Small intestine (tissue), 7 donors: ENCODE results near the gene SOWAHA. TPM values are rescaled to one million over a fixed set of nuclear protein-coding genes. Genes with fewer than 3 reads are reported as not detected.

Experiments used
- DNase-seq, 2 donors: peaks; one replicate each; pipeline versions ENCODE4 v3.0.0 to v3.0.0-alpha.2; 2013
- FAIRE-seq: peaks from 2 replicates; lab custom pipeline; 2012; peaks lifted over from hg19 to GRCh38; lab: Jason Lieb, UNC
- H3K27ac ChIP-seq, 3 donors: one replicate each; pipeline ENCODE4 v1.5.1; 2013; ENCODE audit warnings: low read length in 2 of 3, mild to moderate bottlenecking in 2 of 3, control low read depth in 1 of 3, inconsistent platforms in 1 of 3, low read depth in 1 of 3, moderate library complexity in 1 of 3
- H3K27me3 ChIP-seq, 3 donors: one replicate each; pipeline ENCODE4 v1.6.1; 2013; ENCODE audit warnings: low read length in 3 of 3, inconsistent platforms in 1 of 3; ENCODE audit not compliant: control insufficient read depth in 3 of 3, insufficient read depth in 3 of 3
- H3K36me3 ChIP-seq, 3 donors: one replicate each; pipeline ENCODE4 v1.6.1; 2013; ENCODE audit warnings: low read length in 3 of 3, inconsistent platforms in 1 of 3, low read depth in 1 of 3, mild to moderate bottlenecking in 1 of 3, moderate library complexity in 1 of 3; ENCODE audit not compliant: control insufficient read depth in 3 of 3, insufficient read depth in 2 of 3
- H3K4me1 ChIP-seq, 3 donors: one replicate each; pipeline ENCODE4 v1.6.1; 2013; ENCODE audit warnings: low read length in 2 of 3, inconsistent platforms in 1 of 3, low read depth in 1 of 3, mild to moderate bottlenecking in 1 of 3, moderate library complexity in 1 of 3; ENCODE audit not compliant: control insufficient read depth in 3 of 3, insufficient read depth in 2 of 3
- H3K4me3 ChIP-seq, 3 donors: one replicate each; pipeline ENCODE4 v1.5.1; 2013; ENCODE audit warnings: low read length in 3 of 3, control low read depth in 1 of 3, inconsistent platforms in 1 of 3, low read depth in 1 of 3, mild to moderate bottlenecking in 1 of 3, moderate library complexity in 1 of 3
- H3K9me3 ChIP-seq, 2 donors: one replicate each; pipeline ENCODE4 v1.6.1; 2013; ENCODE audit warnings: low read depth in 1 of 2, low read length in 1 of 2; ENCODE audit not compliant: control insufficient read depth in 2 of 2, insufficient read depth in 1 of 2
- WGBS, 3 donors: extraction: QIAGEN DNeasy Blood & Tissue Kit; methylation state at CpG; one replicate each; pipeline ENCODE4 v1.1.7; 2013; 5-methylcytosine and 5-hydroxymethylcytosine counted together
- polyA plus RNA-seq, 4 donors: library from polyadenylated mRNA; stranded (reverse) in 3 of 4; unstranded in 1 of 4; fragments of 200-250 nt in 3 of 4; fragments of 120-200 nt in 1 of 4; gene quantifications; one replicate each; pipeline versions ENCODE4 v1.2.1 to v1.2.3, GENCODE V29; 2013
- donor health status: healthy with polysubstance abuse.
- donor health status: control.
- donor health status: control.
- donor health status: Bipolar disorder and iron deficiency.
- donor health status: healthy.

Gene SOWAHA
- polyA plus RNA-seq, 4 donors: 25.6 to 75.4 (median 66.1) TPM

DNA sequence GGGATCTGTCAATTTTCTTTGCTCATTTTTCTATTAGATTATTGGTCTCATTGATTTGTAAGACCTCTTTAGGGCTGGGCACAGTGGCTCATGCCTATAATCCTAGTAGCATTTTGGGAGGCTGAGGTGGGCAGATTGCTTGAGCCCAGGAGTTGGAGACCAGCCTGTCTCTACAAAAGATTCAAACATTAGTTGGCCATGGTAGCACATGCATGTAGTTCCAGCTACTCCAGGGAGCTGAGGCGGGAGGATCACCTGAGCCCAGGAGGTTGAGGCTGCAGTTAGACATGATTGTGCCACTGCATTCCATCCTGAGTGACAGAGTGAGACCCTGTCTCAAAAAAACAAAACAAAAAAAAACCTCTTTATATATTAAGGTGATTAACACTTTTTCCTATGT is 23.8 kb downstream of the SOWAHA start:
- FAIRE-seq (no peak), DNase-seq (no peak)
- H3K27ac ChIP-seq: peak overlapping the region in 2 of 3 donors; percentile 24 to 86
- no peak overlapping the region for H3K4me3 ChIP-seq
- H3K4me1 ChIP-seq: peaks cover 6 to 53% (median 7%) of the 10 kb centered on the region in 3 donors
- no peaks in the 10 kb centered on the region for H3K27me3 ChIP-seq
- no peaks in the 10 kb centered on the region for H3K9me3 ChIP-seq
- WGBS, 3 donors: 89 to 100% (median 93%) methylated on average over 1 of the region's 1 CpG
- no peaks in the 10 kb centered on the region for H3K36me3 ChIP-seq

- H3K36me3 ChIP-seq: no peaks in the 10 kb centered on the region
These were observed 24.8 kb downstream of the SOWAHA start for GRCh38 chr5:132837868-132838267.

DNA sequence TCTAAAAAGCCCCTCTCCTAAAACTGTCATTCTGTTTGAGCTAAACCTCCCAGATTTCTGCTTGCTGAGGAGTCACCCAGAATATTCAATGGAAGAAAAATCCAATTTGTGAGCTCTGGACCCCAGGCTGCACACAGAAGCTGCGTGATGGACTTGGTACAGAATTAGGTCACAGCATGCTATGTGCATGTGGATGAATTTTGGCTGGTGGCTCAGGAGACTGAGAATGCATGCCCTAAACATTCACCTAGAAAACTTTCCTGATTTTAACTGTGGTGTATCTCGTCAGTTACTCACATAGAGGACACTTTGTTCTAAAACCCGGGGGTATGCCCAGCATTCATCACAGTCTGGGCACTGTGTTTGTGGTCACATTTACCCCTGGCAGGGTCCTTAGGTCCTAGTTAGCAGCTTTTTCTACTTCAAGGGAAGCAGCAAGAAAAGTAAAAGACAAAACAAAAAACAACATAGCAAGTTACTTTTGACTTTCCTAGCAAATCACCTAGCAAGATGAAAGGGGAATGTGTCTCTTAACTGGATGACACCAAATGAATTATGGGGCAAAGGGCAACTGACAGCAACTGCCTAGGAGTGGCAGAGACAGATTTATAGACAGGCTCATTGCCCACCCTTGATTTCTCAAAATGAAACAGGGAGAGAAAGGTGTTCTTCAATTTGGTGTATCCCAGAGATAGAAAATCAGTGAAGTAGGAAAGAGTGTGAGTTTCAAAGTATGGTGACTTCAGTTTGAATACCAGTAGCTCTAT is 25.6 kb downstream of the SOWAHA start:
- Histone ChIP-seq H3K4me1 (peaks cover 6 to 53% (median 7%) of the 10 kb centered on the region in 3 donors), H3K27ac (peak overlapping the region in 2 of 3 donors; percentile 86 to 90), H3K9me3 (no peaks in the 10 kb centered on the region), H3K27me3 (no peaks in the 10 kb centered on the region), H3K36me3 (no peaks in the 10 kb centered on the region), H3K4me3 (no peak overlapping the region)
- FAIRE-seq (no peak), DNase-seq (peak in 1 of 2 donors; percentile 45)
- WGBS, 3 donors: 30 to 65% (median 41%) methylated on average over 3 of the region's 3 CpGs

More at GRCh38 chr5:132837868-132838267, 24.8 kb downstream of the SOWAHA start:
- WGBS, 3 donors: 6 to 56% (median 30%) methylated on average over 2 of the region's 2 CpGs
- DNase-seq (peak; percentile 73 to 83), FAIRE-seq (no peak)
- peak overlapping the region in 2 of 3 donors; percentile 86 to 90 for H3K27ac ChIP-seq
- no peaks in the 10 kb centered on the region for H3K9me3 ChIP-seq
- H3K4me1 ChIP-seq: peaks cover 6 to 53% (median 7%) of the 10 kb centered on the region in 3 donors
- no peak overlapping the region for H3K4me3 ChIP-seq
- H3K27me3 ChIP-seq: no peaks in the 10 kb centered on the region

DNA sequence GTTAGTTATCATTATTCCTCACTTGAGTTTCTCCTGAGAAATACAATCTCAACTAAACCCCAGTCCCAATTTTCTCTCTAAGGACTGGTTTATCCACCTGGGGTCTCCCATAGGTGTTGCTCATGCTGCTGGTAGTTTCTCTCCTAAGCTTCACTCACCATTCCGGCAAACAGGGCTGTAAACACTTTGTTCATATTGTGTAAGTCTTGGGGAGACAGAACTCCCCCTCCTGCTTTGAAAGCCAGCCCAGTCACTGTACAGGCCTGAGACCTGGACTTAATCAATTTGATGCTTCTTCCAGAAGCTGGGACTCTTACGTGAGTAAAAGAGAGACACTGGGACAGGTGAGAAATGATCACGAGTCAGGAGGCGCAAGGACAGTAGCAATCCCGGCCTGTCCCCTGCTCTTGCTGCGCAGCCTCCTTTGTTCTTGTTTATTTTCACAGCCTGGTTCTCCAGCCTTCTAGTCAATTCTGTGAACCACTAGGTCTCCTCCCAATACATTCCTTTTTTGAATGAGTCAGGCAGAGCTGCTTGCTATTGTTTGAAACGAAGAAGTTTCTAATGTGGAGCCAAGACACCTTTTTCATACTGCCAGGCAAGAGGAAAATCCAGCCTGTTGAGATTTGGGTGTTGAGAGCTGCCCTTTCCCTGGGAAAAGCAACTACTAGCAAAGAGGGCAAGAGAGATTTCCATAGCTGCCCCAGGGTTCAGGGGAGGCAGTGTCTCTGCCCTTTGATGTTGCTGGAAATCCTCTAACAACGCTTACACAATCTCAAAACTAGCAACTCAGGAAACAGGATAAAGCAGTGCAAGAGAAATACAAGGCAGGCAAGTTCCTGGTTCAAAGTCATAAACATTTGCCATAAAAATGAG is 26.6 kb downstream of the SOWAHA start:
- WGBS, 3 donors: 21 to 51% (median 41%) methylated on average over 8 of the region's 8 CpGs
- H3K36me3 ChIP-seq: no peaks in the 10 kb centered on the region
- H3K27me3 ChIP-seq: no peaks in the 10 kb centered on the region
- no peaks in the 10 kb centered on the region for H3K9me3 ChIP-seq
- FAIRE-seq (no peak), DNase-seq (peak; percentile 84 to 88)
- H3K27ac ChIP-seq: peak overlapping the region; percentile 43 to 90 (median 86)
- H3K4me3 ChIP-seq: no peak overlapping the region
- peaks cover 6 to 53% (median 7%) of the 10 kb centered on the region in 3 donors for H3K4me1 ChIP-seq

- H3K4me1 ChIP-seq: peaks cover 6 to 53% (median 7%) of the 10 kb centered on the region in 3 donors
- no peak overlapping the region for H3K4me3 ChIP-seq
- H3K36me3 ChIP-seq: no peaks in the 10 kb centered on the region
- H3K9me3 ChIP-seq: no peaks in the 10 kb centered on the region
- H3K27me3 ChIP-seq: no peaks in the 10 kb centered on the region
- FAIRE-seq (no peak), DNase-seq (no peak)
- WGBS, 3 donors: 18 to 55% (median 34%) methylated on average over 3 of the region's 3 CpGs
- peak overlapping the region in 2 of 3 donors; percentile 86 to 90 for H3K27ac ChIP-seq
These were observed 27.2 kb downstream of the SOWAHA start for GRCh38 chr5:132840313-132840712.

GRCh38 chr5:132840896-132841295 is 27.8 kb downstream of the SOWAHA start:
- Histone ChIP-seq H3K36me3 (no peaks in the 10 kb centered on the region), H3K4me1 (peaks cover 6 to 51% (median 7%) of the 10 kb centered on the region in 3 donors), H3K4me3 (no peak overlapping the region), H3K27me3 (no peaks in the 10 kb centered on the region), H3K9me3 (no peaks in the 10 kb centered on the region), H3K27ac (peak overlapping the region in 2 of 3 donors; percentile 86 to 90)
- DNase-seq (no peak), FAIRE-seq (no peak)
- WGBS, 3 donors: 35 to 46% (median 39%) methylated on average over 1 of the region's 1 CpG

DNA sequence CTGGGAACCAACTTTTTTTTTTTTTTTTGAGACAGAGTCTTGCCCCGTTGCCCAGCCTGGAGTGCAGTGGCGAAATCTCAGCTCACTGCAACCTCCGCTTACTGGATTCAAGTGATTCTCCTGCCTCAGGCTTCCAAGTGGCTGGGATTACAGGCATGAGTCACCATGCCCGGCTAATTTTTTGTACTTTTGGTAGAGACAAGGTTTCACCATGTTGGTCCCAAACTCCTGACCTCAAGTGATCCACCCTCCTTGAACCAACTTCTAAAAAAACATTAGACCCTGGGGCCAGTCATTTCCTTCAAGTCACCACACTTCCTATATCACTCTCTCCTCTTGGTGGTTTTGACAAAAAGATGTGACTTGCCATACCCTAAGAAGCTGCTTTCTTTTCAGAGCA is 28.2 kb downstream of the SOWAHA start:
- no peak for FAIRE-seq
- peak overlapping the region in 1 of 3 donors; percentile 86 for H3K27ac ChIP-seq

DNA sequence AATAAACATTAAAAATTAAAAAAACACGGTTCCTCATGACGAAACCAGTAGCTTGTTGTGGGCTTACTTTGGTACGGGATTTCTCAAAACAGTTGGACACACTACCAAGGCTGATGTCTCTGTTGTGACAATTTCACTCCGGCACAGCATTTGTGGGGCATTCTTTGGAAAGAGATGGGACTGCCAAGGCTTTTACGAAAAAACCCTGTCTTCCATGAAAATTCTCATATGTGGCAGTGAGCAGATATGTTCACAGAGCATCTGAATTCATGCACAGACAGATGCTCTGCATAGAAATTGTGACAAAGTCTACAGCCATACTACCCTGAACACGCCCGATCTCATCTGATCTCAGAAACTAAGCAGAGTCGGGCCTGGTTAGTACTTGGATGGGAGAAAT is 35.2 kb downstream of the SOWAHA start:
- no peaks in the 10 kb centered on the region for H3K27me3 ChIP-seq
- FAIRE-seq (no peak), DNase-seq (no peak)
- 92 to 94% (median 92%) methylated on average over 8 of the region's 8 CpGs for WGBS, 3 donors
- H3K27ac ChIP-seq: no peak overlapping the region
- H3K4me3 ChIP-seq: no peak overlapping the region
- H3K36me3 ChIP-seq: no peaks in the 10 kb centered on the region
- H3K4me1 ChIP-seq: peaks cover 0 to 16% (median 0%) of the 10 kb centered on the region in 3 donors
- H3K9me3 ChIP-seq: no peaks in the 10 kb centered on the region

More for the DNA sequence above, 28.2 kb downstream of the SOWAHA start:
- no peak overlapping the region for H3K4me3 ChIP-seq
- no peaks in the 10 kb centered on the region for H3K36me3 ChIP-seq
- WGBS, 3 donors: 81 to 90% (median 82%) methylated on average over 4 of the region's 4 CpGs
- no peak for DNase-seq
- peaks cover 6 to 51% (median 7%) of the 10 kb centered on the region in 3 donors for H3K4me1 ChIP-seq
- H3K9me3 ChIP-seq: no peaks in the 10 kb centered on the region
- H3K27me3 ChIP-seq: no peaks in the 10 kb centered on the region
